ENCODE data around the gene MTARC1.

DNA sequence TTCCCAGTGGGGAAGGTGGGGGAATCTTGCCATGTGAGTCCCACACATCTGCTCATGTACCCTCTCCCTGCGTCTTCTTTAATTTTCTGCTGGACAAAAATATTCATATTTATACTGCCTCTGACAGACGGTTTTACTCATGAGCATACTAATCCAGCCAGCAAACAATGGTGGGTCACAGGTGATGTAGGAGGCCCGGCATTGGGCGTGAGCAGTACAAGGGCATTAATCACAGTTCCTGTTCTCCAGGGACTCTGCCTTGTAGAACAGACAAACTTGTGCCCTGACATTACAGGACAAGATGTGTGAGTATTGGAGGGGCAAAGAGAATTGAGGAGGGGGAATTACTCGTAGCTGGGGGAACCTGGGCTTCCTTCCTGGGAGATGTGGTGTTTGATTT, 25.0 kb downstream of the MTARC1 start:
- TF ChIP-seq REST (IDR thresholded peaks at IDR 0.05; ENCODE audit: insufficient read depth in 1 of 2, low read depth in 2 of 2, low read length in 1 of 2) (no peak), CTCF (IDR thresholded peaks at IDR 0.05) (no peak), POLR2AphosphoS5 (IDR thresholded peaks at IDR 0.05; ENCODE audit: low read depth, low read length) (no peak), SIN3A (IDR thresholded peaks at IDR 0.05; ENCODE audit: borderline replicate concordance, insufficient read depth, low read depth, low read length) (no peak)

All from Panc1 (cell line).